ENCODE data around the gene SEC24D. TPM values are rescaled to one million over a fixed set of nuclear protein-coding genes. Genes with fewer than 3 reads are reported as not detected.

SEC24D gene
- total and polyA plus RNA-seq, 2 of the 8 experiments (the other 6 are each of a cell fraction or from before 2014, with no cell fraction given) = 28.9 to 91.6 TPM

GRCh38 chr4:118836301-118837120, 585 bp upstream of the SEC24D start (continued):
- TF ChIP-seq CTCF (IDR thresholded peaks at IDR 0.05; ENCODE audit: control extremely low read depth in 1 of 3, insufficient read depth in 1 of 3, low read depth in 1 of 3, low read length in 3 of 3) (peak in 1 of 3 experiments; percentile 5; a peak in 1 of 4 replicates), ASH2L (IDR thresholded peaks at IDR 0.05; ENCODE audit: low read length) (peak; percentile 93), RAD21 (IDR thresholded peaks at IDR 0.05 in 1 of 2, conservative IDR thresholded peaks at IDR 0.05 in 1 of 2; ENCODE audit: low read depth in 2 of 2, low read length in 2 of 2) (no peak; a peak in 2 of 4 replicates), ATF3 (IDR thresholded peaks at IDR 0.05; ENCODE audit: insufficient read depth, low read depth, low read length) (no peak), TAF7 (optimal IDR thresholded peaks at IDR 0.05; ENCODE audit: borderline replicate concordance, low read depth, low read length) (no peak)
